Gastroesophageal sphincter (tissue), 3 donors: Measurements from ENCODE around the gene PTPRD.
"Not testable (repeated sequence)": the region's sequence is repeated elsewhere in the genome, so short reads cannot be mapped to it uniquely, and the experiment has no call there.

Experiments
- POLR2A ChIP-seq, 2 donors: fragments of 450-650 bp; IDR thresholded peaks; one replicate each; pipeline ENCODE4 v1.6.1; 2017; ENCODE audit warnings: antibody characterized with exemption in 2 of 2, mild to moderate bottlenecking in 2 of 2, moderate library complexity in 1 of 2
- POLR2AphosphoS5 ChIP-seq: sonication (generic); formaldehyde crosslinking; IDR thresholded peaks from one replicate; pipeline ENCODE4 v1.6.1; 2017; ENCODE audit warnings: antibody characterized with exemption
- TF ChIP-seq, protein P1 (sequence below), 4 experiments: fragments of 200-600 bp in 2 of 4; fragments of 450-650 bp in 2 of 4; sonication (generic) in 1 of 4; IDR thresholded peaks; one replicate each; pipeline ENCODE4 v1.5.1; 2017 to 2019; ENCODE audit warnings: antibody characterized with exemption in 4 of 4, mild to moderate bottlenecking in 2 of 4, moderate library complexity in 2 of 4

DNA sequence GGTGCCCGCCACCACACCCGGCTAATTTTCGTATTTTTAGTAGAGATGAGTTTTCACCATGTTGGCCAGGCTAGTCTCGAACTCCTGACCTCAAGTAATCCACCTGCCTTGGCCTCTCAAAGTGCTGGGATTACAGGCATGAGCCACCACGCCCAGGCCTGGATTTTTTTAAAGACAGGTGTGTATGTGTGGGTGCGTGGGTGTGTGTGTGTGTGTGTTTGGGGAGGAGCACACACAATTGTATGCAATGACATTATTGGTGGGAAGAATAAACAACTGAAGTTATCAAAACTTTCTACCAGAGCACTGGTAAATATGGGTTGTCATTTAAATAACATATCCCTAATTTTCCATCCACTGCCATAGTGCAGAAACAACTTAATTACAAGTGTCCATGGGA lies 1915.2 kb downstream of the PTPRD start:
- TF ChIP-seq, protein P1, sequence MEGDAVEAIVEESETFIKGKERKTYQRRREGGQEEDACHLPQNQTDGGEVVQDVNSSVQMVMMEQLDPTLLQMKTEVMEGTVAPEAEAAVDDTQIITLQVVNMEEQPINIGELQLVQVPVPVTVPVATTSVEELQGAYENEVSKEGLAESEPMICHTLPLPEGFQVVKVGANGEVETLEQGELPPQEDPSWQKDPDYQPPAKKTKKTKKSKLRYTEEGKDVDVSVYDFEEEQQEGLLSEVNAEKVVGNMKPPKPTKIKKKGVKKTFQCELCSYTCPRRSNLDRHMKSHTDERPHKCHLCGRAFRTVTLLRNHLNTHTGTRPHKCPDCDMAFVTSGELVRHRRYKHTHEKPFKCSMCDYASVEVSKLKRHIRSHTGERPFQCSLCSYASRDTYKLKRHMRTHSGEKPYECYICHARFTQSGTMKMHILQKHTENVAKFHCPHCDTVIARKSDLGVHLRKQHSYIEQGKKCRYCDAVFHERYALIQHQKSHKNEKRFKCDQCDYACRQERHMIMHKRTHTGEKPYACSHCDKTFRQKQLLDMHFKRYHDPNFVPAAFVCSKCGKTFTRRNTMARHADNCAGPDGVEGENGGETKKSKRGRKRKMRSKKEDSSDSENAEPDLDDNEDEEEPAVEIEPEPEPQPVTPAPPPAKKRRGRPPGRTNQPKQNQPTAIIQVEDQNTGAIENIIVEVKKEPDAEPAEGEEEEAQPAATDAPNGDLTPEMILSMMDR (IDR thresholded peaks at IDR 0.05): not testable (repeated sequence)
- not testable (repeated sequence) for TF ChIP-seq POLR2AphosphoS5; POLR2A (IDR thresholded peaks at IDR 0.05)
